A673 (cell line): ENCODE measurements around the gene PHRF1. TPM values are rescaled to one million over a fixed set of nuclear protein-coding genes. Genes with fewer than 3 reads are reported as not detected.

Source experiments
- BruUV-seq: library from RNA; stranded (reverse); fragments of 400-500 nt; replicated peaks from 2 replicates; lab custom pipeline; 2021; lab: Mats Ljungman, UMichigan
- CTCF ChIA-PET: fragments of 300-600 bp; sonication (Branson Sonifier 250); formaldehyde crosslinking; loops from one replicate; lab custom pipeline; 2022; ENCODE audit warnings: antibody characterized with exemption; lab: Charles Lee
- POLR2A ChIA-PET: fragments of 300-600 bp; sonication (Branson Sonifier 250); formaldehyde crosslinking; loops from one replicate; lab custom pipeline; 2022; ENCODE audit warnings: antibody characterized with exemption; ENCODE audit not compliant: low non-redundant PET; lab: Charles Lee
- DNase-seq: peaks from one replicate; pipeline ENCODE4 v3.0.0-alpha.2; 2015; ENCODE audit warnings: low spot score
- H3K27ac ChIP-seq: fragments of 200-600 bp; sonication (generic); 2 replicates; pipeline ENCODE4 v1.5.1; 2016; ENCODE audit warnings: mixed run types, low read depth, mild to moderate bottlenecking, mixed read lengths, antibody characterized with exemption, low read length; ENCODE audit not compliant: poor library complexity, severe bottlenecking
- H3K27me3 ChIP-seq: fragments of 200-600 bp; sonication (generic); replicated peaks from 2 replicates; pipeline ENCODE4 v1.6.1; 2017; ENCODE audit warnings: mixed run types, low read depth, mild to moderate bottlenecking, mixed read lengths, antibody characterized with exemption, low read length; ENCODE audit not compliant: insufficient read depth, poor library complexity
- H3K36me3 ChIP-seq: fragments of 200-600 bp; sonication (generic); 2 replicates; pipeline ENCODE4 v1.6.1; 2016; ENCODE audit warnings: mixed run types, mild to moderate bottlenecking, mixed read lengths, antibody characterized with exemption, low read length; ENCODE audit not compliant: insufficient read depth, poor library complexity, severe bottlenecking
- H3K4me1 ChIP-seq: fragments of 200-600 bp; sonication (generic); 2 replicates; pipeline ENCODE4 v1.6.1; 2017; ENCODE audit warnings: mixed run types, mild to moderate bottlenecking, mixed read lengths, antibody characterized with exemption, low read length; ENCODE audit not compliant: insufficient read depth, poor library complexity, severe bottlenecking
- H3K4me3 ChIP-seq: fragments of 200-600 bp; sonication (generic); 2 replicates; pipeline ENCODE4 v1.5.1; 2016; ENCODE audit warnings: low read depth, mixed run types, mild to moderate bottlenecking, mixed read lengths, low read length; ENCODE audit not compliant: poor library complexity, severe bottlenecking
- H3K9me3 ChIP-seq: fragments of 200-600 bp; sonication (generic); 2 replicates; pipeline ENCODE4 v1.6.1; 2016; ENCODE audit warnings: mixed run types, low read depth, mild to moderate bottlenecking, mixed read lengths, antibody characterized with exemption, low read length; ENCODE audit not compliant: poor library complexity, severe bottlenecking
- EZH2 ChIP-seq: fragments of 200-600 bp; sonication (generic); IDR thresholded peaks from 2 replicates; pipeline ENCODE4 v1.6.1; 2017; ENCODE audit warnings: borderline replicate concordance, low read depth, mild to moderate bottlenecking, mixed read lengths, antibody characterized with exemption, low read length; ENCODE audit not compliant: poor library complexity, severe bottlenecking
- intact Hi-C: fragments of 100-400 bp; cut with micrococcal nuclease; formaldehyde crosslinking; loops from one replicate; pipeline ENCODE4 v1.10.0; 2022; ENCODE audit not compliant: unreplicated experiment
- total RNA-seq: library from RNA; stranded (reverse); gene quantifications from 2 replicates; pipeline ENCODE4 v1.2.3, GENCODE V29; 2021
- TF ChIP-seq, protein P1 (sequence below): fragments of 300-800, 200-600 bp; sonication (generic); conservative IDR thresholded peaks from 2 replicates; pipeline ENCODE4 v1.5.1; 2017; ENCODE audit warnings: low read depth, mild to moderate bottlenecking, antibody characterized with exemption, low read length, moderate library complexity, mixed read lengths

PHRF1 gene
- total RNA-seq, 1 experiment from 2014 or later: 43.0 TPM

DNA sequence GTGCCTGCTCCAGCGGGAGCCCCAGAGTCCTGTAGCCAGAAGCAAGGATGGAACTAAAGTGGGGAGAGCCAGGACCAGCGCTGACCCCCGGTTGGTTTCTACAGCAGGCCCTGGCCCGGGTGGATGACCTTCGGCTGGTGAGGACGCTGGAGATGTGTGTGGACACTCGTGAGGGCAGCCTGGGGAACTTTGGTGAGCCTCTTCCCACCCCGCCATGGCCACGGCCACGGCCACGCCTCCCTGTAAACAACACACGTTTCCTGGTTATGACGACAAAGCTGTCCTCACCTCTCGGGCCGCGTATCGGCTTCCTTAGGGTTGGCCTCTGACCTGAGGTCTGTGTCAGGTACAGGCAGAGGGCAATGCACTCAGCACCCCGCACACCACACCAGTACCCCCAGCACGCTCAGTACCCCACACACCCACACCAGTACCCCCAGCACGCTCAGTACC lies 34.8 kb upstream of the PHRF1 start:
- no peak overlapping the region for H3K27ac ChIP-seq
- TF ChIP-seq, protein P1, sequence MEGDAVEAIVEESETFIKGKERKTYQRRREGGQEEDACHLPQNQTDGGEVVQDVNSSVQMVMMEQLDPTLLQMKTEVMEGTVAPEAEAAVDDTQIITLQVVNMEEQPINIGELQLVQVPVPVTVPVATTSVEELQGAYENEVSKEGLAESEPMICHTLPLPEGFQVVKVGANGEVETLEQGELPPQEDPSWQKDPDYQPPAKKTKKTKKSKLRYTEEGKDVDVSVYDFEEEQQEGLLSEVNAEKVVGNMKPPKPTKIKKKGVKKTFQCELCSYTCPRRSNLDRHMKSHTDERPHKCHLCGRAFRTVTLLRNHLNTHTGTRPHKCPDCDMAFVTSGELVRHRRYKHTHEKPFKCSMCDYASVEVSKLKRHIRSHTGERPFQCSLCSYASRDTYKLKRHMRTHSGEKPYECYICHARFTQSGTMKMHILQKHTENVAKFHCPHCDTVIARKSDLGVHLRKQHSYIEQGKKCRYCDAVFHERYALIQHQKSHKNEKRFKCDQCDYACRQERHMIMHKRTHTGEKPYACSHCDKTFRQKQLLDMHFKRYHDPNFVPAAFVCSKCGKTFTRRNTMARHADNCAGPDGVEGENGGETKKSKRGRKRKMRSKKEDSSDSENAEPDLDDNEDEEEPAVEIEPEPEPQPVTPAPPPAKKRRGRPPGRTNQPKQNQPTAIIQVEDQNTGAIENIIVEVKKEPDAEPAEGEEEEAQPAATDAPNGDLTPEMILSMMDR: no peak
- TF ChIP-seq EZH2: no peak
- BruUV-seq: no TSS peak
- H3K4me1 ChIP-seq: peaks cover 14% of the 10 kb centered on the region
- no peak for DNase-seq
- no peak overlapping the region for H3K4me3 ChIP-seq
- H3K27me3 ChIP-seq: no peaks in the 10 kb centered on the region
- intact Hi-C loops: no loop called here
- no peaks in the 10 kb centered on the region for H3K9me3 ChIP-seq
- POLR2A ChIA-PET: no interaction called here
- CTCF ChIA-PET: no interaction called here
- H3K36me3 ChIP-seq: no peaks in the 10 kb centered on the region

DNA sequence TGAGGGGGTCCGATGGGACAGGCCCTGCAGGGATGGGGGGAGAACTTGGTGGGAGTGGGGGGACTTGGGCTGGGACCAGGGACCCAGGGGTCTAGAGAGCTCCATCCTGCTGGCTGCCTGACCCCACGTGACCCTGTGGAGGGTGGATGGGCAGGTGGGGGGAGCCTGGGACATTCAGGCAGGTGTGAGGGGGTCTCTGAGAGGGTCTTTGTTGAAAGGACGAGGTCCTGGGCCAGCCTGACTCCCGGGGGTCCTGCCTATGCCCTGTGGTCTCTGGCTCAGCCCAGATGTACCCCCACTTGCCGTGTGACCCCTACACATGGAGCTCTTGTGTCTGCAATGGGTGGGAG lies 31.5 kb upstream of the PHRF1 start:
- intact Hi-C loops: no loop called here
- Histone ChIP-seq H3K9me3 (no peaks in the 10 kb centered on the region), H3K4me3 (no peak overlapping the region), H3K27me3 (no peaks in the 10 kb centered on the region), H3K4me1 (no peaks in the 10 kb centered on the region), H3K36me3 (no peaks in the 10 kb centered on the region), H3K27ac (no peak overlapping the region)
- CTCF ChIA-PET: no interaction called here
- POLR2A ChIA-PET: no interaction called here
- DNase-seq: no peak
- BruUV-seq: no TSS peak
- TF ChIP-seq, protein P1: no peak
- TF ChIP-seq EZH2: no peak

DNA sequence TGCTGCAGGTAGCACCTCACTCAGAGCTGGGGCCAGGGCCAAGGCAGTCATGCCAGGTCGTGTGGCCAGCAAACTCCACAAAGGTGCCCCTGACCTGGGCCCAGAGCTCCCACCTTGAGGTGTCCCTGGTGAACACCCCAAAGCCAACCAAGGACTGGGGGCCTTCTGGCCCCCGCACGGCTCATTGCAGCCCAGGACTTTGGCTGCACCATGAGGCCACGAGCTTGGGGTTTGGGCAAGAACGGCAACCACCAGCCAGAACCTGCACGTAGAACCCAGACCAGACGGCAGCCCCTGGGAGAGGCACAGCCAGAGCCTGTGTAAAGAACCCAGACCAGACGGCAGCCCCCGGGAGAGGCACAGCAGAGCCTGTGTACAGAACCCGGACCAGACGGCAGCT lies 31.1 kb upstream of the PHRF1 start:
- no peaks in the 10 kb centered on the region for H3K27me3 ChIP-seq
- H3K27ac ChIP-seq: no peak overlapping the region
- no peaks in the 10 kb centered on the region for H3K36me3 ChIP-seq
- no peaks in the 10 kb centered on the region for H3K4me1 ChIP-seq
- intact Hi-C loops: no loop called here
- BruUV-seq: no TSS peak
- H3K9me3 ChIP-seq: no peaks in the 10 kb centered on the region
- CTCF ChIA-PET: no interaction called here
- POLR2A ChIA-PET: no interaction called here
- no peak overlapping the region for H3K4me3 ChIP-seq
- TF ChIP-seq, protein P1: no peak
- no peak for TF ChIP-seq EZH2
- no peak for DNase-seq
